Body of pancreas (tissue), 4 donors: ENCODE measurements around the gene TLR9. TPM values are rescaled to one million over a fixed set of nuclear protein-coding genes. Genes with fewer than 3 reads are reported as not detected.

Experiments
- ATAC-seq: fragments of 150-250 bp; one replicate; pipeline ENCODE4 v1.9.1; 2016
- DNase-seq, 4 donors: peaks; one replicate each; pipeline ENCODE4 v3.0.0-alpha.2; 2019
- H3K27ac ChIP-seq, 4 donors: fragments of 200-600 bp; sonication (generic); 1 replicate in 3 of 4; 2 replicates in 1 of 4; pipeline versions ENCODE4 v1.5.1 to v1.6.1; 2016 to 2019; ENCODE audit warnings: mild to moderate bottlenecking in 1 of 4, mixed read lengths in 1 of 4, moderate library complexity in 1 of 4
- H3K27me3 ChIP-seq, 2 donors: fragments of 200-600 bp; sonication (generic); one replicate each; pipeline ENCODE4 v1.6.0; 2016; ENCODE audit warnings: mild to moderate bottlenecking in 1 of 2
- H3K36me3 ChIP-seq, 2 donors: fragments of 200-600 bp; sonication (generic); replicated peaks in 1 of 2; 2 replicates each; pipeline ENCODE4 v1.5.1; 2016; ENCODE audit warnings: low read depth in 2 of 2; ENCODE audit not compliant: insufficient read depth in 1 of 2
- H3K4me1 ChIP-seq: fragments of 200-600 bp; sonication (generic); one replicate; pipeline ENCODE4 v1.6.0; 2016
- H3K4me3 ChIP-seq, 2 donors: fragments of 200-600 bp; sonication (generic); 1 replicate in 1 of 2; 2 replicates in 1 of 2; pipeline ENCODE4 v1.5.1; 2016 to 2019
- H3K9me3 ChIP-seq, 3 donors: fragments of 200-600 bp; sonication (generic); 1 replicate in 2 of 3; 2 replicates in 1 of 3; pipeline ENCODE4 v1.5.1; 2016
- POLR2A ChIP-seq, 3 donors: fragments of 450-650 bp; IDR thresholded peaks; one replicate each; pipeline ENCODE4 v1.6.1; 2016; ENCODE audit warnings: antibody characterized with exemption in 3 of 3, mild to moderate bottlenecking in 2 of 3
- WGBS, 2 donors: methylation state at CpG; one replicate each; pipeline ENCODE4 v1.1.5; 2017; 5-methylcytosine and 5-hydroxymethylcytosine counted together
- intact Hi-C: fragments of 100-400 bp; cut with DNase I; formaldehyde crosslinking; loops from one replicate; pipeline ENCODE4 v1.15.1; 2023
- total RNA-seq, 2 donors: library from RNA; depleted of rRNA; stranded (reverse); fragments of >200 nt; gene quantifications; one replicate each; pipeline ENCODE4 v1.1.0, GENCODE V29; 2016
- TF ChIP-seq, protein P1 (sequence below), 7 experiments: fragments of 450-650 bp in 4 of 7; fragments of 200-600 bp in 3 of 7; sonication (generic) in 3 of 7; IDR thresholded peaks; one replicate each; pipeline ENCODE4 v1.5.1; 2016 to 2019; ENCODE audit warnings: antibody characterized with exemption in 7 of 7

The TLR9 gene
- total RNA-seq, 2 donors from 2014 or later: 0.26 TPM; not detected in 1

DNA sequence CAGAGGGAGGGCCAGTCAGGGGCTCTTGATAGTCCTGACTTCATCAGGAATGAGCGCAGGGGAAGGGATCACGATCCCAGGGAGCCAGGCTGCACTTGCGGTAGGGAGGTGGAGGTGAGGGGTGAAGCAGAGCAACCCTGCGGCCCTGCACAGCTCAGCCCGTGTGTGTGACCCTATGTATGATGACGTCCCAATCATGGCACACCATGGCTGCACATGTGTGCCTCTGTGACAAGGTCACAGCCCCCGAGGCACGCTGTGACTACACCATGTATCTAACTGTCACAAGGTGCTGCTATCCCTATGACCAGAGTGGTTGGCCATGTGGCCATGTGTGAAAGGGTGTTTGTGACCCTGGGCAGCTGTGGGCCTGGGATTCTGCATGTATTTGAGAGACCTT lies 40.8 kb downstream of the TLR9 start:
- intact Hi-C loops: no loop called here

DNA sequence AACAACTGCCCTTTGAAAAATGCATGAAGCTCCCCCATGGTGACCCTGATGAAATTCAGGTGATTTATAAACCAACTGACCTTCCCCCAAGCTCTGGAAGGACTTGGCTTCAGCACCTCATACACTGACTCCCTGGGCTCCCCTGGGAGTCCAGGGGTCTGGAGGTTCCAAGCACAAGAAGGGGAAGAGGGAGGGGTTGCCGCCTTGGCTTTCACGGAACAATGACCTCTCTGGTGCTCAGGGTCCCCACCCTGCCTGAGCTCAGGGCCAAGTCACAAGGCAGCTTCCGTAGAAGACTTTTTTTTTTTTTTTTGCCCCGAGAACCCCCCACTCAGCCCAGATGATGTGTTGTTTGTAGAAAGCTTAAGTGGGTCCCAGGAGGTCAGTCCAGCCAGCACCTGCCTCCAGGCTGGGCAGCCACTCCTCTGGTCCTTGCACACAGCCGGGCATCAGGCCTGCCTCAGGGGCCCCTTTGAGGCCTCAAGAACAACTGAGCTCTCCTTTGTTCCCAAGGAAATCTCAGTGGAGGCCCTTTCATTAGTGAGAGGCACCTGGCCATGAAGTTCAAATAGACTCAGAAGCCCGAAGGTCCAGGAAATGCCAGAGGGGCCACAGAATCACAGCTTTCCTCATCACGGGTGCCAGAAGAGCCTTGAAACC lies 41.5 kb downstream of the TLR9 start:
- 86 to 88% methylated on average over 6 to 7 of the region's 7 CpGs for WGBS, 2 donors
- Histone ChIP-seq H3K36me3 (no peaks in the 10 kb centered on the region), H3K27me3 (no peaks in the 10 kb centered on the region), H3K4me3 (no peak overlapping the region), H3K9me3 (no peaks in the 10 kb centered on the region), H3K27ac (no peak overlapping the region), H3K4me1 (peaks cover 2% of the 10 kb centered on the region)
- intact Hi-C loops: no loop called here
- ATAC-seq: no peak
- DNase-seq: no peak
- no peak for TF ChIP-seq POLR2A (IDR thresholded peaks at IDR 0.05)

More for the DNA sequence above, 40.8 kb downstream of the TLR9 start:
- H3K27ac ChIP-seq: no peak overlapping the region
- no peak for TF ChIP-seq POLR2A (IDR thresholded peaks at IDR 0.05)
- TF ChIP-seq, protein P1, sequence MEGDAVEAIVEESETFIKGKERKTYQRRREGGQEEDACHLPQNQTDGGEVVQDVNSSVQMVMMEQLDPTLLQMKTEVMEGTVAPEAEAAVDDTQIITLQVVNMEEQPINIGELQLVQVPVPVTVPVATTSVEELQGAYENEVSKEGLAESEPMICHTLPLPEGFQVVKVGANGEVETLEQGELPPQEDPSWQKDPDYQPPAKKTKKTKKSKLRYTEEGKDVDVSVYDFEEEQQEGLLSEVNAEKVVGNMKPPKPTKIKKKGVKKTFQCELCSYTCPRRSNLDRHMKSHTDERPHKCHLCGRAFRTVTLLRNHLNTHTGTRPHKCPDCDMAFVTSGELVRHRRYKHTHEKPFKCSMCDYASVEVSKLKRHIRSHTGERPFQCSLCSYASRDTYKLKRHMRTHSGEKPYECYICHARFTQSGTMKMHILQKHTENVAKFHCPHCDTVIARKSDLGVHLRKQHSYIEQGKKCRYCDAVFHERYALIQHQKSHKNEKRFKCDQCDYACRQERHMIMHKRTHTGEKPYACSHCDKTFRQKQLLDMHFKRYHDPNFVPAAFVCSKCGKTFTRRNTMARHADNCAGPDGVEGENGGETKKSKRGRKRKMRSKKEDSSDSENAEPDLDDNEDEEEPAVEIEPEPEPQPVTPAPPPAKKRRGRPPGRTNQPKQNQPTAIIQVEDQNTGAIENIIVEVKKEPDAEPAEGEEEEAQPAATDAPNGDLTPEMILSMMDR (IDR thresholded peaks at IDR 0.05): no peak
- H3K9me3 ChIP-seq: no peaks in the 10 kb centered on the region
- H3K36me3 ChIP-seq: no peaks in the 10 kb centered on the region
- ATAC-seq (no peak), DNase-seq (no peak)
- no peaks in the 10 kb centered on the region for H3K27me3 ChIP-seq
- no peak overlapping the region for H3K4me3 ChIP-seq
- H3K4me1 ChIP-seq: peaks cover 9% of the 10 kb centered on the region
- 79 to 81% methylated on average over 5 to 8 of the region's 8 CpGs for WGBS, 2 donors

DNA sequence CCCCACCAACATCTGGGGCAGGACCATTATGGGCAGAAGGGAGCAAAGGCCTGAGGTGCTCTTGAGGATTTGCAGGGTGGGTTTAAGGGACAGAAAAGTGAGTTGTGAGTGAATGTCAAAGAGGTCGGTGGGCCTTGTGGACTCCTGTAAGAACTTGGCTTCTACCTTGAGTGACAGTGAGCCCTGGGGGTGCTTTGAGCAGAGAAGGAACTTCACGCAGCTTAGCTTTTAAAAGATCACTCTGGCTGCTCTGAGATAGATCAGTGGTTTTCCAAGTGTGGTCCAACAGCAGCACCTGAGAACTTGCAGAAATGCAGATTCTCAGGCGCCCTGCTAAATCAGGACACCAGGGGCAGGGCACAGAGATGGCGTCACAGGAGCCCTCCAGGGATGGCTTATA lies 42.8 kb downstream of the TLR9 start:
- no peaks in the 10 kb centered on the region for H3K36me3 ChIP-seq
- TF ChIP-seq, protein P1 (IDR thresholded peaks at IDR 0.05): no peak
- no peak for TF ChIP-seq POLR2A (IDR thresholded peaks at IDR 0.05)
- H3K4me1 ChIP-seq: no peaks in the 10 kb centered on the region
- WGBS, 2 donors: 73 to 77% methylated on average over 4 of the region's 4 CpGs
- intact Hi-C loops: no loop called here
- no peak for ATAC-seq
- H3K27me3 ChIP-seq: no peaks in the 10 kb centered on the region
- H3K4me3 ChIP-seq: no peak overlapping the region
- no peaks in the 10 kb centered on the region for H3K9me3 ChIP-seq
- no peak overlapping the region for H3K27ac ChIP-seq
- no peak for DNase-seq

DNA sequence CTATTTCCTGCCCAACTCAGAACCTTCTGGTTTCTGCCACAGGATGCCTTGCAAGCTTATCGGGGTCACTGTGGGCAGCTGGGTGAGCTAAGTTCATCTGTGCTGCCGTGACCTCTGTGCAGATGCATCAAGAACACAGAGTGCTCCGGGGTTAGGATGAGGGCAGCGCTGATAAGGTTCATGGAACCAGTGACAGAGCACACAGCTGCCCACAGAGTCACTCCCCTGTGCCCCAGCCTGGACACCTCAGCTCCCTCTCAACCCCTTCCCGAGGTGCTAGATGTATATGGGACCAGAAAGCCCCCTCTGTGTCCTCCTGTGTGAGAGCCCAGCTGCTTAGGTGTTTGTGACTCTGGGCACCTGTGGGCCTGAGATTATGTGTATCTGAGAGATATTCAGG lies 43.2 kb downstream of the TLR9 start:
- 63 to 89% methylated on average over 3 to 5 of the region's 5 CpGs for WGBS, 2 donors
- Histone ChIP-seq H3K4me3 (no peak overlapping the region), H3K27ac (no peak overlapping the region), H3K9me3 (no peaks in the 10 kb centered on the region), H3K27me3 (no peaks in the 10 kb centered on the region), H3K36me3 (no peaks in the 10 kb centered on the region), H3K4me1 (no peaks in the 10 kb centered on the region)
- TF ChIP-seq, protein P1 (IDR thresholded peaks at IDR 0.05): no peak
- TF ChIP-seq POLR2A (IDR thresholded peaks at IDR 0.05): no peak
- intact Hi-C loops: no loop called here
- DNase-seq: no peak
- ATAC-seq: no peak

DNA sequence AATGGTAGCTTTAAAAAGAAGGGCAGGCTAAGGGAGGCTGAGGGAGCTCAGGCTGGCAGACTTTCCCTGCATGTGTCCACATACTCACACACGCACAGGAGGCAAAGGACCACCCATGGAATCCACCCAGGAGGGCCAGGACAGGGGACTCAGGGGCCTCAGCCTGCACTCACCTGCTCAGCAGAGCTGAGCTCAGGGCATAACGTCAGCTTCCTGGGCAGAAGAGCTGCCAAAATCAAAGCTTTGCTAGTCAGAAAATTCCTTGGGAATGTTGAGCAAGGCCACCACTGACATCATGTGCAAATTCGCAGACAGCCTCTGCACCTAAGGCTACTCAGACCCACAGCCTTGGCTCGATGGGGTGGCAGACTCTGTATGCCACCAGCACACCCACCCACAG lies 43.9 kb downstream of the TLR9 start:
- Histone ChIP-seq H3K4me1 (no peaks in the 10 kb centered on the region), H3K36me3 (no peaks in the 10 kb centered on the region), H3K27ac (no peak overlapping the region), H3K9me3 (no peaks in the 10 kb centered on the region), H3K4me3 (no peak overlapping the region), H3K27me3 (no peaks in the 10 kb centered on the region)
- intact Hi-C loops: no loop called here
- DNase-seq (no peak), ATAC-seq (no peak)
- TF ChIP-seq, protein P1 (IDR thresholded peaks at IDR 0.05): no peak
- no peak for TF ChIP-seq POLR2A (IDR thresholded peaks at IDR 0.05)
- 66 to 100% methylated on average over 1 to 4 of the region's 4 CpGs for WGBS, 2 donors
